Testis (tissue), 2 donors: ENCODE measurements around the gene PILRA.

Source experiments
- CTCF ChIP-seq, 3 experiments: fragments of 450-650 bp in 2 of 3; fragments of 200-600 bp in 1 of 3; sonication (generic) in 1 of 3; IDR thresholded peaks; one replicate each; pipeline ENCODE4 v1.5.1; 2016 to 2019; ENCODE audit warnings: antibody characterized with exemption in 3 of 3, mild to moderate bottlenecking in 2 of 3, moderate library complexity in 1 of 3
- POLR2A ChIP-seq: fragments of 450-650 bp; IDR thresholded peaks from one replicate; pipeline ENCODE4 v1.6.1; 2017; ENCODE audit warnings: antibody characterized with exemption, mild to moderate bottlenecking, moderate library complexity

- TF ChIP-seq CTCF (IDR thresholded peaks at IDR 0.05) (no peak), POLR2A (no peak)
Observed at GRCh38 chr7:100384628-100385294, 11.5 kb downstream of the PILRA start.
